ENCODE data around the gene COL26A1.
"Not testable (repeated sequence)": the region's sequence is repeated elsewhere in the genome, so short reads cannot be mapped to it uniquely, and the experiment has no call there.

COL26A1 gene

GRCh38 chr7:101556453-101556968 is 193.8 kb downstream of the COL26A1 start:
- no peaks in the 10 kb centered on the region for H3K4me1 Mint-ChIP-seq (ENCODE audit: low read depth)
- H3K4me3 Mint-ChIP-seq: no peak overlapping the region
- H3K27ac Mint-ChIP-seq: no peak overlapping the region

GRCh38 chr7:101557421-101557820 is 194.7 kb downstream of the COL26A1 start:
- H3K4me1 Mint-ChIP-seq (ENCODE audit: low read depth): no peaks in the 10 kb centered on the region
- H3K27ac Mint-ChIP-seq: no peak overlapping the region
- H3K4me3 Mint-ChIP-seq: no peak overlapping the region
- H3K36me3 Mint-ChIP-seq (ENCODE audit: low read depth): no peaks in the 10 kb centered on the region
- no peaks in the 10 kb centered on the region for H3K9me3 Mint-ChIP-seq
- H3K27me3 Mint-ChIP-seq (ENCODE audit: low read depth): no peaks in the 10 kb centered on the region

More at GRCh38 chr7:101556453-101556968, 193.8 kb downstream of the COL26A1 start:
- no peaks in the 10 kb centered on the region for H3K9me3 Mint-ChIP-seq
- no peaks in the 10 kb centered on the region for H3K27me3 Mint-ChIP-seq (ENCODE audit: low read depth)
- no peaks in the 10 kb centered on the region for H3K36me3 Mint-ChIP-seq (ENCODE audit: low read depth)

- Mint-ChIP-seq H3K27me3 (ENCODE audit: low read depth) (no peaks in the 10 kb centered on the region), H3K4me3 (no peak overlapping the region), H3K9me3 (no peaks in the 10 kb centered on the region), H3K4me1 (ENCODE audit: low read depth) (no peaks in the 10 kb centered on the region), H3K27ac (no peak overlapping the region), H3K36me3 (ENCODE audit: low read depth) (no peaks in the 10 kb centered on the region)
Measured at GRCh38 chr7:101557978-101558741, 195.5 kb downstream of the COL26A1 start.

GRCh38 chr7:101558742-101559325 is 196.2 kb downstream of the COL26A1 start:
- H3K9me3 Mint-ChIP-seq: no peaks in the 10 kb centered on the region
- no peak overlapping the region for H3K4me3 Mint-ChIP-seq
- H3K27ac Mint-ChIP-seq: no peak overlapping the region
- no peaks in the 10 kb centered on the region for H3K4me1 Mint-ChIP-seq (ENCODE audit: low read depth)
- H3K27me3 Mint-ChIP-seq (ENCODE audit: low read depth): no peaks in the 10 kb centered on the region
- no peaks in the 10 kb centered on the region for H3K36me3 Mint-ChIP-seq (ENCODE audit: low read depth)

- Mint-ChIP-seq H3K27ac (no peak overlapping the region), H3K4me3 (no peak overlapping the region), H3K9me3 (no peaks in the 10 kb centered on the region), H3K27me3 (ENCODE audit: low read depth) (no peaks in the 10 kb centered on the region), H3K36me3 (ENCODE audit: low read depth) (no peaks in the 10 kb centered on the region), H3K4me1 (ENCODE audit: low read depth) (no peaks in the 10 kb centered on the region)
Measured at GRCh38 chr7:101559586-101559985, 196.9 kb downstream of the COL26A1 start.

GRCh38 chr7:101560021-101560420 is 197.3 kb downstream of the COL26A1 start:
- not testable (repeated sequence) for H3K27me3 Mint-ChIP-seq (ENCODE audit: low read depth); H3K9me3 Mint-ChIP-seq; H3K36me3 Mint-ChIP-seq (ENCODE audit: low read depth)

GRCh38 chr7:101560856-101561255 is 198.2 kb downstream of the COL26A1 start:
- H3K4me1 Mint-ChIP-seq (ENCODE audit: low read depth): no peaks in the 10 kb centered on the region
- no peak overlapping the region for H3K27ac Mint-ChIP-seq
- no peak overlapping the region for H3K4me3 Mint-ChIP-seq

More at GRCh38 chr7:101560021-101560420, 197.3 kb downstream of the COL26A1 start:
- not testable (repeated sequence) for H3K27ac Mint-ChIP-seq; H3K4me3 Mint-ChIP-seq; H3K4me1 Mint-ChIP-seq (ENCODE audit: low read depth)

GRCh38 chr7:101561293-101561692 is 198.6 kb downstream of the COL26A1 start:
- H3K27me3 Mint-ChIP-seq (ENCODE audit: low read depth); H3K4me3 Mint-ChIP-seq; H3K36me3 Mint-ChIP-seq (ENCODE audit: low read depth); H3K9me3 Mint-ChIP-seq; H3K27ac Mint-ChIP-seq; H3K4me1 Mint-ChIP-seq (ENCODE audit: low read depth): not testable (repeated sequence)

More at GRCh38 chr7:101560856-101561255, 198.2 kb downstream of the COL26A1 start:
- no peaks in the 10 kb centered on the region for H3K9me3 Mint-ChIP-seq
- H3K27me3 Mint-ChIP-seq (ENCODE audit: low read depth): no peaks in the 10 kb centered on the region
- H3K36me3 Mint-ChIP-seq (ENCODE audit: low read depth): no peaks in the 10 kb centered on the region

GRCh38 chr7:101562531-101563197 is 200.0 kb downstream of the COL26A1 start:
- Mint-ChIP-seq H3K4me1 (ENCODE audit: low read depth) (no peaks in the 10 kb centered on the region), H3K36me3 (ENCODE audit: low read depth) (no peaks in the 10 kb centered on the region), H3K9me3 (no peaks in the 10 kb centered on the region), H3K27ac (no peak overlapping the region), H3K4me3 (no peak overlapping the region), H3K27me3 (ENCODE audit: low read depth) (no peaks in the 10 kb centered on the region)

- H3K4me3 Mint-ChIP-seq: no peak overlapping the region
- H3K27me3 Mint-ChIP-seq (ENCODE audit: low read depth): peaks cover 2% of the 10 kb centered on the region
- H3K9me3 Mint-ChIP-seq: no peaks in the 10 kb centered on the region
- H3K27ac Mint-ChIP-seq: no peak overlapping the region
- H3K4me1 Mint-ChIP-seq (ENCODE audit: low read depth): no peaks in the 10 kb centered on the region
- no peaks in the 10 kb centered on the region for H3K36me3 Mint-ChIP-seq (ENCODE audit: low read depth)
Measured at GRCh38 chr7:101563198-101563901, 200.7 kb downstream of the COL26A1 start.

- Mint-ChIP-seq H3K36me3 (ENCODE audit: low read depth) (no peaks in the 10 kb centered on the region), H3K4me1 (ENCODE audit: low read depth) (no peaks in the 10 kb centered on the region), H3K9me3 (no peaks in the 10 kb centered on the region), H3K27me3 (ENCODE audit: low read depth) (peaks cover 4% of the 10 kb centered on the region), H3K4me3 (no peak overlapping the region), H3K27ac (no peak overlapping the region)
Measured at GRCh38 chr7:101563943-101564777, 201.5 kb downstream of the COL26A1 start.

- H3K4me1 Mint-ChIP-seq (ENCODE audit: low read depth): no peaks in the 10 kb centered on the region
- H3K27ac Mint-ChIP-seq: no peak overlapping the region
- no peaks in the 10 kb centered on the region for H3K9me3 Mint-ChIP-seq
- H3K27me3 Mint-ChIP-seq (ENCODE audit: low read depth): peaks cover 7% of the 10 kb centered on the region
- no peak overlapping the region for H3K4me3 Mint-ChIP-seq
- H3K36me3 Mint-ChIP-seq (ENCODE audit: low read depth): no peaks in the 10 kb centered on the region
Measured at GRCh38 chr7:101564778-101565211, 202.1 kb downstream of the COL26A1 start.

- H3K27me3 Mint-ChIP-seq (ENCODE audit: low read depth): peaks cover 7% of the 10 kb centered on the region
- H3K4me3 Mint-ChIP-seq: no peak overlapping the region
- no peaks in the 10 kb centered on the region for H3K9me3 Mint-ChIP-seq
- H3K36me3 Mint-ChIP-seq (ENCODE audit: low read depth): no peaks in the 10 kb centered on the region
- no peaks in the 10 kb centered on the region for H3K4me1 Mint-ChIP-seq (ENCODE audit: low read depth)
- no peak overlapping the region for H3K27ac Mint-ChIP-seq
Measured at GRCh38 chr7:101565601-101566209, 203.0 kb downstream of the COL26A1 start.
